LHCN-M2 (cell line): ENCODE data around the gene HADHB. TPM values are rescaled to one million over a fixed set of nuclear protein-coding genes. Genes with fewer than 3 reads are reported as not detected.
"Not testable (repeated sequence)": the region's sequence is repeated elsewhere in the genome, so short reads cannot be mapped to it uniquely, and the experiment has no call there.

Source experiments
- DNase-seq: peaks from one replicate; pipeline ENCODE4 v3.0.0-alpha.2; 2012; ENCODE audit warnings: low read depth
- total RNA-seq: library from RNA; depleted of rRNA; stranded (reverse); fragments of >200 nt; gene quantifications from 2 replicates; pipeline ENCODE4 v1.2.3, GENCODE V29; 2014

HADHB gene
- total RNA-seq, 1 experiment from 2014 or later = 118 TPM

DNA sequence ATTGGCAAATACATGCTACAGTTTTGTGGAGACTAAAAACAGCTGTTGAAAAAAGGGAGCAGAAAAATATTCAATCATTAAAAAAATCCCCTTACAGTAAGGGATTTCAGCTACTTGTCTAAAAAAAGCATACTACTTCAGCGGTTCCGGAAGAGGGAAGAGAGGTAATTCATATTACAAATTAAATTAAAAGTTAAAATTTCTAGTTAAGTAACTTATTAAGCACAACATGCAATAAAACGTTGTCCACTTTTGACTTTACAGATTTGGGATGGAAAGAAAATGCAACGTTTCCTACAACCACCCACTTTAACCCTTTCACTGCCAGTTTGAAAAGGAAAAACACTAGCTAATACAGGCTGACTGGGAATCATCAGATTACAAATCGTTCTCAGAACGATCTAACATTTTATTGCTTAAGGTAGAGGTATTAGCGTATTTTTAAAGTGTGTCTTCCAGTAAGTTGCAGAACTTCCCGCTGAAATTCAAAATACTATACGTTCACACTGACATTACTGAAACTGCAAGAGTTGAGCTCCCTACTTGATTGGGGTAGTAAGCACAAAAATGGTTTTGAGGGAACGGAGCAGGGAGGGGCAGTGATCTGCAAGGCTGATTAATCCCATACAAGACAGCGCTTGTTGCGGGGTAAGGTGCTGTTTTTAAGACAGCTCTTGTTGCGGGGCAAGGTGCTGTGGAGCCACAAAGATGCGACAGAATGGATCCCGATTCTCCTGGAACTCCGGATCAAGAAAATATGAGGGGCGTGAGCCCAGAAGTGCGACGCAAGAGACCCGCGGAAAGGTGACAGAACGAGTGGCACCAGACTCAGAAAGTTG is 1.1 kb upstream of the HADHB start:
- peak; percentile 21 for DNase-seq

DNA sequence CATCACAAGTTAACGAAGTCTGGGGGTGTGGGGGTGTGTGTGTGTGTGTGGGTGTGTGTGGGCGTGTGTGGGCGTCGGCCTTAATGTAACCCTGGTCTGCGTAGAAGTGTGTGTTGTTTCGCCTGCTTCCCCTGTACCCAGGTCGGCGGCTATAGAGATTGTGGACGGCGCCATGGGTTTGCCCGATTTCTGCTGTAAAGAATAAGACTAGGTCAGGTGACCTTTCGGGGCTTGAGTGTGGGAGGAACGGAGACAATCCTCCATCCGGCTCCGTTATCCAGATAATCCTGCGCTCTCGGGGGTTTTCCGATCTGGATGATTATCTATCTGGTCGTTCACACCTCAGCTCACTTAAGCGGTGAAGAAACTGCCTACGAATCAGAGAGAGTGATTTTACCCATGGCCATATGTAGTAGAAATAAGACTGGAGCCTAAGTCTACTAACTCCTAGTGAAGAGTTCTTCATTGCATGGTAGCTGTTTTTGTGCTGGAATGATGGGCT is 543 bp downstream of the HADHB start:
- peak; percentile 20 for DNase-seq

GRCh38 chr2:26245810-26246209 is 1.1 kb downstream of the HADHB start:
- no peak for DNase-seq

- peak; percentile 47 for DNase-seq
These were observed 2.1 kb downstream of the HADHB start for GRCh38 chr2:26246818-26247217.

DNA sequence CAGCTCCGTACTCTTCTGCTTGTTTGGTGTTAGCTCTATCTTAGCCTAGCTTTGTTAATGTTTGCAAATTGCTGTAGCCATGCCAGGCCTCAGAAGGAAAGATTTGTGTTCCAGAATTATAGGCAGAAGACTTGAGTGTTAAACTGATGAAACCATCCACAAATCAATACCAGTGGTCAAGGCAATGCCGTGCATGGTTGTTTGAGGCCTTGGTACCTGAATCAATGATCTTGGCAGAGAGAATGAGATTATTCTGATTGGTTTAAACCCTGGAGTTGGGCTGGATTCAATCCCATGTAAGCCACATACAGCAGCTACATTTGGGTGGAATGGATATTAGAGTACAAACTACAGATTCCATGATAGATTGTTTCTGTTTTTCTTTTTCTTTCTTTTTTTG is 4.9 kb downstream of the HADHB start:
- DNase-seq = no peak

GRCh38 chr2:26251893-26252292 is 7.2 kb downstream of the HADHB start:
- peak; percentile 51 for DNase-seq

GRCh38 chr2:26255759-26256384 is 11.1 kb downstream of the HADHB start:
- no peak for DNase-seq

DNA sequence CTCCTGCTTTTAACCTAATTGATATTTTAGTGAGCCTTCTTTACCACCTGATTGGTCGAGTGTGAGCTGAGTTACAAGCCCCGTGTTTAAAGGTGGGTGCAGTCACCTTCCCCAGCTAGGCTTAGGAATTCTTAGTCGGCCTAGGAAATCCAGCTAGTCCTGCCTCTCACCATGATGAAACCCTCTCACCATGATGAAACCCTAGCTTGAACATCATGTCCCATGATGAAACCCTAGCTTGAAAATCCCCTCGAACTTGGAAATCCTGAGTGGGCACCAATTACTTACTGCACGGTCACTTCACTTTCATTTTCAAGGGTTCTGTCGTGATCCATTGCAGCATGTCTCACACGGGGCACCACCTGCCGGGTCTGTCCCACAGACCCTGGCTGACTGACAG is 14.1 kb downstream of the HADHB start:
- not testable (repeated sequence) for DNase-seq

DNA sequence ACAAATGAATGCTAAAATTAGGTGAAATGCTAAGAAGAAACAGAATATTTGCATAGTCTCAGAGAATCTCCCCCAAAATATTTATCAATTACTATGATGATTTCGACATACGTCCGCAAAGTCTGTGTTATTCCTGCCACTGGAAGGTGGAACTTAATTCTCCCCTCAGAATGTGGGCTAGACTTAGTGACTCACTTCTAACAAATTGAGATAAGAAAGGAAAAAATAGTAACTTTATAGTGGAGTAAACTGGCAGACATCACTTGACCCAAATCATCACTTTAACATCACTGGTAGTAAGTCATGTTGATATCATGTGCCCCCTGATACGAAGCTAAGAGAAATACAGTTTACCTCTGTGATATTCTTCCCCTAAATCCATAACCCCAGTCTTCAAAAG is 23.5 kb downstream of the HADHB start:
- peak; percentile 24 for DNase-seq

- DNase-seq = not testable (repeated sequence)
These were observed 24.1 kb downstream of the HADHB start for GRCh38 chr2:26268670-26269385.

GRCh38 chr2:26269571-26270158 is 24.9 kb downstream of the HADHB start:
- DNase-seq = peak; percentile 48

DNA sequence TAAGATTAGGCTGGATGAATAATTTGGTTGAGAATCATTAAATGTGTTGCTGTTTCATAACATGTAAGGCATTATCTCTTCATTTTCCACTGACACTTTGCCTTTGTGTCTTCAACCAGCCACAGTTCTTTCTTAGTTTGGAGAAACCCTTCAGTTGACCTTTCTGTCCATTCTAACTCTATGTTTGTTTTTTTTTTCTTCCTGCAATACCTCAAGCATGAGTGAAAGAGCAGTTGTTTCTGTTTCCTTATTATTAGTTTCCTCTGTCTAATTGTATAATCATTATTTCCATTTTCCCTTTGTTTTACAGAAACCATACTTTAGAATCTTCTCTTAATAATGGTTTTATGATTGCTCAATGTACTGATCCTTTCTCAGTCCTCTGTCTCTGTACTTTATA is 25.6 kb downstream of the HADHB start:
- no peak for DNase-seq

DNA sequence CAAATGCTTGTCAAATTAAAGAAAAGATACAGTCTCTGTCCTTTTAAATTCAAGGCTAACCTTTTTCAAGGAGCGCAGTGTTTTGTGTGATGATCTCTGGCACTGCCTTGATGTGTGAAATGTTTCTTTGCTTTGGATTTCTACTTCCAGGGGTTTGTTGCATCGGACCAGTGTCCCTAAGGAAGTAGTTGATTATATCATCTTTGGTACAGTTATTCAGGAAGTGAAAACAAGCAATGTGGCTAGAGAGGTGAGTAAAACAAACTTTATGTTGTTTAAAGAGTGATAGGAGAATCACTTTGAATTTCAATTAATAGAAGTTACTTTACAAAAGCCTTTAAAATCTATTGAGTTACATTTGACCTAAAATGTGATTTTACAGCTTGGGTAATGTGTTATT is 28.8 kb downstream of the HADHB start:
- DNase-seq = peak; percentile 19

DNA sequence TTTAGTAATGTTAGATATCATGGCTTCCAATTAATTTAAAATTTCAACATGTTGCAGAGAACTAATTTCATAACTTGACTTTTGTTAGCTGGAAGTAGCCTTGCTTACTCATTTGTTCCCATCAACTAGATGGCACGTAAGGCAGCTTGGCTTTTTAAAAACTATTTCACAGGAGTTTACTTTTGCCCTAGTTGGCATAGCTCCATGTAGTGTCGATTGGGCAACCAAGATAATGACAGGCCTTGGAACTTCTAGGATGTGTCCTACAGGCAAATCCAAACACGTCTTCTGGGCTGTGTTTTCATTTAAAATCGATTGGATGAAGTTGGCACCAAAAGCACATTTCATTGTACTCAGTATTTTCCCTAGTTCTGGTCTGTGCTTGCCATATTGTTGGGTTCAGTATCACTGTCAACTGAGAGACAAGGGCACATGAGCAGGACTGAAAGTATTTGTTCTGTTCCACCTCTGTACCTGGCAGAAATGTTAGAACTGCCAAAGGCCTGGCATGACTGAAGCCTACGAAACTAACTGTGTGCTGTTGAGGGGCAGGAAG is 29.4 kb downstream of the HADHB start:
- peak; percentile 94 for DNase-seq

GRCh38 chr2:26276484-26277227 is 31.9 kb downstream of the HADHB start:
- no peak for DNase-seq

- peak; percentile 34 for DNase-seq
These were observed 35.1 kb downstream of the HADHB start for GRCh38 chr2:26279886-26280285.

DNA sequence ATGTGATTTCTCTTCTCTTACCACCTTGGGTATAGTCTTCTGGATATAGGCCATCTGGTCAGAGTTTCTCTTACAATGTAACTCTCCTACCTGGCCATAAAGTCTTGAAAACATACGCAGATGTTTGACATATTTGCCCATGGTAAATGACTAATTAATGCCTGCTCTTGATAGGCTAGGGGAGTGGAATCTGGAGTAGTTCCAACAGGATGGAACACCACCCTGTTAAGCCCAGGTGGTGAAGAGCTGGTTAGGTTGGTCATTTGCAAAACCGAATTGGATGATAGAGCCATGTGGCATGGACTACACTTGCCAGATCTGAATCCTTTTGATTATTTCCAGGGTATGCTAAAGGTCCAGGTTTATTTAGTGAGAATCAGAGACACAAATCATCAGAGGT is 36.5 kb downstream of the HADHB start:
- DNase-seq = no peak

- DNase-seq = no peak
These were observed 38.9 kb downstream of the HADHB start for GRCh38 chr2:26283606-26284005.

- DNase-seq = peak; percentile 54
These were observed 39.4 kb downstream of the HADHB start for GRCh38 chr2:26284132-26284531.

- DNase-seq = no peak
These were observed 41.2 kb downstream of the HADHB start for GRCh38 chr2:26285931-26286330.

GRCh38 chr2:26290001-26290400 is 45.3 kb downstream of the HADHB start:
- no peak for DNase-seq
